IPS-18c (cell line): Measurements from ENCODE around the gene ZNF777.

Experiments used
- H3K4me3 ChIP-seq: 2 replicates; pipeline ENCODE4 v1.7.0; 2013; ENCODE audit warnings: low read depth, mild to moderate bottlenecking, low read length, moderate library complexity; ENCODE audit not compliant: insufficient read depth
- H3K9me3 ChIP-seq: one replicate; pipeline ENCODE4 v1.6.1; 2013; ENCODE audit warnings: mild to moderate bottlenecking, low read length, moderate library complexity; ENCODE audit not compliant: control insufficient read depth, insufficient read depth

The ZNF777 gene

DNA sequence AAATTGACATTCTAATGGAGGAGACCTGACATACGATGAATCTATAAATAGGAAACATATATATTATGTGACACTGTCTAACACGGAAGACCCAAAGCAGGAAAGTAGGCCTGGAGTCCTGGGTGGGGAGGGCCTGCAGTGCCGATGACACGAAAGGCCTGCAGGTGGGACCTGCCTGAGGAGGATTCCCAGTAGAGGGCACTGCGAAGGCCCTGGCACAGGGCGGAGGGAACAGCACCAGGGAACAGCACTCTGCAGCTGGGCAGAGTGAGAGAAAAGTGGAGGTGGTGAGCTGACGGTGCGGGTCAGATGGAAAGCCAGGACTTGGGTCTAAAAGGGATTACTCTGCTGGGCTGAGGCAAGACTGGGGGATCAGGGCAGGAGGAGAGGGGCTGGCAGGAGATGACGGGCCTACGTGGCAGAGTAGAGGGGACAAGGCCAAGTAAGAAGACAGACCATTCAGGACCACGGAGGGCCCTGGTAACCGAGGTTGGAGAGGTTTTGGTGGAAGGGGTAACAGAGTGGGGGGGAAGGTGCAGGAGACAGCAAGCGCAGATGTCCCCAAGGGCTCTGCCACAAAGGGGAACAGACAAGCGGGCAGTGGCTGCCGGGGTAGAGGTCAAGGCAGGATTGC is 28.6 kb upstream of the ZNF777 start:
- Histone ChIP-seq H3K4me3 (no peak overlapping the region), H3K9me3 (no peaks in the 10 kb centered on the region)

DNA sequence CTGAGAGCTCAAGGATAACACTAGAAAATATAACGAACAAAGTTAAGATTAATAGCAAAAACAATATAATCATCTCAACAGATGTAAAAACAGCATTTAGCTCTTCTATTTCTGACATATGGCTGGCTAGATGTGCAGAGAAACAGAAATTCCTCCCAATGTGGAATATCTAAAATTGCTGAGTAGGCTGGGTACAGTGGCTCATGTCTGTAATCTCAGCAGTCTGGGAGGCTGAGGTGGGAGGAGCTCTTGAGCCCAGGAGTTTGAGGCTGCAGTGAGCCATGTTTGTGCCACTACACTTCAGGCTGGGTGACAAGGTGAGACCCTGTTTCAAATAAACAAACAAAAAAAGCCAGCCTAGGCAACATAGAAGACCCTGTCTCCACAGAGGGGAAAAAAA is 18.7 kb upstream of the ZNF777 start:
- H3K9me3 ChIP-seq = peaks cover 7% of the 10 kb centered on the region

DNA sequence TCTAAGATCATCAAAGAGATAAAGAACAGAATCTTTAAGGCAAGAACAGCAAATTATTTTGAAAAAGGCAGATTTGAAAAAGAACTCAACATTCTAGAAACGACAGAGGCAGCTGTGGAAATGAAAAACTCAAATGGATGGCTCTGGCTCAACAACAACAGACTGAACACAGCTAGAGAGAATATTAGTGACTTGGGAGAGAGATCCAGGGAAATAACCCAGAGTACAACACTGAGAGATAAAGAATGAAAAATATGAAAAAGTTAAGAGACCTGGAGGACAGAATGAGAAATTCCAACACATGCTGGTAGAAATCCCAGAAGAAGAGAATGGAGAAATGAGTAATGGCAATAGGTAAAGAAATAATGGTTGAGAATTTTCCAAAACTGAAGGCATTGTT is 17.9 kb upstream of the ZNF777 start:
- Histone ChIP-seq H3K4me3 (no peak overlapping the region), H3K9me3 (peaks cover 7% of the 10 kb centered on the region)

More for the DNA sequence above, 18.7 kb upstream of the ZNF777 start:
- H3K4me3 ChIP-seq = no peak overlapping the region

DNA sequence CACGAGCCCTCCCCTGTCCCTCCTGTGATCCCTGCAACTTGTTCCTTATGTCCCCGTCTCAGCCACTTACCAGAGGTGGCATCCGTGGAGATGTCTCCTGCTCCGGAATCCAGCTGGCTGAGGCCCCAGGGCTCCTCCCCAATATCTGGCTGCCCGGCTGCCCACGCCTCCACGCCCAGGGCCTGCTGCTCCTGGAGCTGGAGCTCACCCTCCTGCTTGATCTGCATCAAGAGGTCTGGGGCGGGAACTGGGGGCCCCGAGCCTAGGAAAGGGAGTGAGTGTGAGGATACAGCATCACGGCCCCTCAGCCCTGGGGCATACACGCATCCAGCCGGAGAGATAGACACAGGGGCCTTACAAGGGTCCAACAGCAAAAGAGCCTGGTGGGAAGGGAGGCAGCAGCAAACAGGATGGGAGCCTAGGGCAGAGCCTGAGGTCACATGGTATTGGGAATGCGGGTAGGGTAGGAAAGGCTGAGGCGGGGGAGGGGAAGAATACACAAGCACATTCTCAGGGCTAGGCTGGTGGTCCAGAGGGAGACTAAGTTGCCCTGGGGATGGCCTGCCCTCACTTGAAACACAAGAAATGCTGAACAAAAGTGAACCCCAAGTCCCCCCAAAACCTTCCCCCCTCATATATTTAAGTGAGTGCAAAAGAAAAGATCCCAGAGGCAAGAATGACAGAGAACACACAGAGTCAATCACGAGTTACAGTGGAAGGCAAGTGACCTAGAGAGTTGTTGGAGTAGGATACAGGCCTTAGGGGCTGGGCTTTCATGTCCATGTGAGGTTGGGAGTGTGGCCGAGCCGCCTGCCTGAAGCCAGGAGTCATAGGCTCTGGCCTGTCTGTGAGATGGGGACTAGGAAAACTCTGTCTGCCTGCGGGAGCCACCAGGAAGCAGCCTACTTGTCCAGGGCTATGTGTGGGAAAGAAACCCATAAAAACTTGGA is 16.9 kb upstream of the ZNF777 start:
- H3K4me3 ChIP-seq = no peak overlapping the region

DNA sequence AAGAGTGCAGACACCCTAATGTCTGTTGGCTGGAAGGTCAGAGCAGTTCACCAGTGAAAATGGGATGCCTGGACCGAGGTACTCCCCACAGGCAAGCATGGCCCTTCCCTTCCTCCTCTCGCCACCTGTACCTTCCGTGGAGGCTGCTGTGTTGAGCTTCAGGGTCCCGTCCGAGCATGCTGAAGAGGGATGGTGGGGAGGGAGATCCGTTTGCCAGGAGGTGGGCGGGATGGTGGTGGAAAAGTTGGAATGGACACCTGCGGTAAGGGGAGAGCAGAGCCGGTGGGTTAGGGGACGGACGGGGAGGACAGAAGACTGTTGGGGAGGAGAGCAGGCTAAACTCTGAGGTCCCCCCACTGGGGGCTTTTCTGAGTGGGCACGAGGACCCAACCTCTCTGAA is 15.9 kb upstream of the ZNF777 start:
- H3K4me3 ChIP-seq = no peak overlapping the region
- peaks cover 7% of the 10 kb centered on the region for H3K9me3 ChIP-seq

More for the DNA sequence above, 16.9 kb upstream of the ZNF777 start:
- H3K9me3 ChIP-seq = peaks cover 7% of the 10 kb centered on the region

DNA sequence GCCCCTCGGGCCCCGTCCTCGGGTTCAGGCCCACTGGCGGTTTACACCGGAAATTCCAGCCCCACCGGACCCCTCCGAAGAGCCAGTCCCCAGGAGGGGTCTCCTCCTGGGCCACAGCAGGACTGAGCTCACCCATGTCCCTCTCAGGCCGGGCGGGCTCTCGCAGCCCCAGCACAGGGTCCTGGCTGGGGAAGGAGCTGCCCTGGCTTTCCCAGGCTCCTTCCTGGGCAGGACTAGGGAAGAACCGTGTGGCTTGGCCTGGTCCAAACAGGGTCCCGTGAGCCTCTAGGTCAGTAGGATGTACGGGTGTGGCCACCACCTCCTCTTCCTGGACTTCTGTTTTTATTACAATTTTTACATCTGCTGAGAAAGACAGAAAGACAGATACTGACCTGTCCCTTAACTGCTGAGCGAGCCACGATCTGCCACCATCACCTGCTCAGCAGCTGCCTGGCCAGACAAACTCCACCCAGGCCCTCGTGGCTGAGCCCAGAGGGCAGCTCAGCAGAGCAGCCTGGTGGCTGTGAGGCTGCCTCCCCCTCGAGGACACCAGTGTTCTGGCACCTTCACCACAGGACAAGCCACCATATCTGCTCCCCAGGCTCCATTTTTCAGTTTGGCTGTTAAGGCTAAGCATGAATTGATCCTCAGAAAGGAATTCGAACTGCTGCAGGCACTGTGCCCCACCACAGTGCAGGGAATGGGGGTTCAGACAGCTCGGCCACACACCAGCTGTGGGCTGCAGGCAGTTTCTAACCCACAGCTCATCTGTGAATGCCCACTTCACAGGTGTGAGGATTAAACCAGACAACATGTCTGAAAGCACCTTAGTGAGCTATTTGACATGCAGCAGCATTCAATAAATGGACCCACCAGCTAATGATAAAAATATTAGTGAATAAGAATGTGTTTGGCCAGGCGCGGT is 14.5 kb upstream of the ZNF777 start:
- Histone ChIP-seq H3K4me3 (no peak overlapping the region), H3K9me3 (peaks cover 9% of the 10 kb centered on the region)

DNA sequence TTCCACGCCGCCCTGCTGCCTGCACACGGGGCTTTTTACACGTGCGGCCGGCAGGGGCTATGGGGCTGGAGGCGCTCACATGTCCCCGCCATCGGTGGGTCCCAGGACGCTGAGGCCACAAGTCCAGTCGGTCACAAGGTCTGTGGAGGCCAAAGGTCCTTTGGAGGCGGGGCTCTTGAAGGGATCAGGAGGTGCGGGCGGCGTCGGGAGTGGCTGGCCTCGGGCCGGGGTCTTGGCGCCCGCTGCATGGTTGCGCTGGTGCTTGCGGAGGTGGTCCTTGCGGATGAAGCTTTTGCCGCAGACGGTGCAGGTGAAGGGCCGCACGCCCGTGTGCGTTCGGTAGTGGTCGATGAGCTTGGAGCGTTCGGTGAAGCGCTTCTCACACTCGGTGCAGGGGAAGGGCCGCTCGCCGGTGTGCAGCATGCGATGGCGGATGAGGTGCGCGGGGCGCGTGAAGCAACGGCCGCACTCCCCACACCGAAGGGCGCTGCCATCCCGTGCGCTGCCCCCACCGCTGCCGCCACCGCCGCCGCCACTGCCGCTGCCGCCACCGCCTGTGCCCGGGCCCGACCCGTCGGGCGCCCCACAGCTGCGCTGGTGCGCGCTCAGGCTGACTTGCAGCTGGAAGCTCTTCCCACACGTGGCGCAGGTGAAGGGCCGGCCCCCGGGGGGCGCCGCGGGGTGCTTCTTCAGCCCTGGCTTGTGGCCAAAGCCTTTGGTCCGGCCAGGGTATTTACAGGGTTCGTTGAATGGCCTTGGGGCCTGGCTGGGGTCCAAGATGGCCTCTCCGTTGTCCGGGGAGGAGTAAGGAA is 13.7 kb upstream of the ZNF777 start:
- Histone ChIP-seq H3K4me3 (no peak overlapping the region), H3K9me3 (peaks cover 6% of the 10 kb centered on the region)

DNA sequence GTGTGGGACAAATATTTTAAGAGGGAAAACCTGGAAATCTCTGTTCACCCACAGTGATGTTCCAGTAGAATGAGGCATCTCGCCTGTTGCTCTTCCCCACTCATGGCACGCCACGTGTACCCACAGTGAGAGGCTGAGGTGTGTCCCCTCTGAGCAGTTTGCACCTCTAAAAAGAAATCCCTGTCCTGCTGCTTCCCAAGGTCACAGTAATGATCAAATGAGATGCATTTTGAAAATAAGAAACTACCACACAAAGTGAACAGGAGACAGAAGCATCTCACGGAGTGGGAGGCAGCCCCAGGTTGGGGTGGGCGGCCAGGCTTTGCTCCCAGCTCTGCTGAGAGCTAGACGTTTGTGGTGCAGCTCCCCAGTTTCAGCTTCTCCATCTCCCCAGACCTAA is 12.4 kb upstream of the ZNF777 start:
- Histone ChIP-seq H3K4me3 (no peak overlapping the region), H3K9me3 (peaks cover 5% of the 10 kb centered on the region)

DNA sequence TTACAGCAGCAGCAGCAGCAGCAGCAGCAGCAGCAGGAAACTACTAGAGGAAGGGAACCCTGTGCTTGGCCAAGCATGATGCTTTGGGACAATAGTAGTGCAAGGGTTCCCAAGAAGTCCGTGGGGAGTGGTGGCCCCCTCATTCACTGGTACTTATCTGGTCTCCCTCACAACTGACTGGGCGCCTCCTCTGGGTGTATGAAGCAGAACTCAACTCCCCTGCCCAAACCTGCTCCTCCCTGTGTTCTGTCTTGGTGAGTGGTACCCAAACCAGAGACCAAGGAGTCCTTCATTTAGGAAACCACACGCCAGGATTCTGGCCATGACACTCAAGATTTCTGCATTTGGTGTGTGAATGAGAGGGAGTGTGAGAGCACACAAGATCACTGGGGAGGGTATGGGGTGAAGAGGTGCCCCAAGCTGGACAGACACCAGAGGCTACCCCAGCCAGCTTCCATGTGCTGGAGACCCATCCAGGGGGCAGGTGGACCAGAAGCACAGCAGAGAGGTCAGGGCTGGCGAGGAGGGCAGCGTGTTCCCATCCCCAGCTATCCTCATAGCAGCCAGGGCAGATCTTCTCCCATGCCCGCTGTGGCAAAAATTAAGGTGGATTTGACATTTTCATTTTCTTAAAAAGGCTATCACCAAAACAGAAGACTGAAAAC is 10.6 kb upstream of the ZNF777 start:
- H3K4me3 ChIP-seq = no peak overlapping the region
- peaks cover 8% of the 10 kb centered on the region for H3K9me3 ChIP-seq

DNA sequence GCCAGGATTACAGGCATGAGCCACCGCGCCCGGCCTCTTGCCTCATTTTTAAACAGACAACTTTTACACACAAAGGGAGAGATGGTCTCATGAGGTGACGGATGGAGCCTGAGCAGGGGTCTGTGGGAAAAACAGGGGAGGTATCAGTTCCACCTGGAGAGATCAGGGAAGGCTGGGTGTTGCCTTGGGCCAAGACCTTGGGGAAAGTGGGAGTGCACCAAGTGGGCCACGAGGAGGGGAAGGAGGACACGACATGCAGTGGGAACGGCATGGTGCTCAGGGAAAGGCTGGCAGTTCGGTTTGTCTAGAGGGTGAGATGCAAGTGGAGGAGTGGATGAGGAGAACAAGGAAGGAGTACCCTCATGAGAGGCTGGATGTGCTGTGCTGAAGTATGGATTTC is 8.9 kb upstream of the ZNF777 start:
- H3K9me3 ChIP-seq = peaks cover 5% of the 10 kb centered on the region
- H3K4me3 ChIP-seq = no peak overlapping the region

DNA sequence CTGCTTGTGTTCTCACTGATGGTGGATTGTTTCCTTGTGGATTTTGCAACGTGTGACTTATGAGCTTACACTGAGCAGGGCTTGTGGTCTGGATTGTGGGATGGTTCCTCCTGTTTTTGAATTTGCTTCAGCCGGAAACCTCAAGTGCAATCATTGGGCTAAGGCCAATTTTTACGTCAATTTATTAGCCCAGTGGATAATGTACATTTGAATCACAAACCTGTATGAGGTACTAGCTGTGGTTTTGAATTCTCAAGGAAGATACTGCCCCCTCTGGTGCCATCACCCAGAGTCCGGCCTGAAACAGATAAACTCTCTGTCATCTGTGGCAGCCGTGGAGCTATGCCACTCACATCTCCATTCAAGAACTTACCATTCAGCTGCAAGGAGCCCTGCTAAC is 7.3 kb upstream of the ZNF777 start:
- no peak overlapping the region for H3K4me3 ChIP-seq
- H3K9me3 ChIP-seq = peaks cover 5% of the 10 kb centered on the region

DNA sequence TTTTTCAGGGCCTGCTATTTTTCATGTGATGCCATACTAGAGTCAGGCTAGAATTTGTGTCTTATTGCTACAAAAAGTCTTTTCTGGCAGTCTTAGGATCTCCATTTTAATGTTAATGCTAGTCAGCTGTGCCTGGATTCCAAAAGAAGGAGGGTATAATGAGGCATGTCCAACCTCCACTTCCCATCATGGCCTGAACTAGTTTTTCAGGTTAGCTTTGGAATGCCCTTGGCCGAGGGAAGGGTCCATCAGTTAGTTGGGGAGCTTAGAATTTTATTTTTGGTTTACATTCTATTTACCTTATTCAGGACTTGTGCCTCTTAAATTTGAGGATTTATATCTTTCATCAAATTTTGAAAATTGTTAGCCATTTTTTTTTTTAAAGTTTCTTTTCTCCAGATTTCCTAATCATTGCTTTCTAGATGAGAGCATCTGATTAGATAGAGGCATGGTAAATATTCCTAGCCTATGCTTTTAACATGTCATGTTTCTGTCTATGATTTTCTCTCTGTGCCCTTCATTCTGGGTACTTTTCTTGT is 6.5 kb upstream of the ZNF777 start:
- peaks cover 5% of the 10 kb centered on the region for H3K9me3 ChIP-seq

DNA sequence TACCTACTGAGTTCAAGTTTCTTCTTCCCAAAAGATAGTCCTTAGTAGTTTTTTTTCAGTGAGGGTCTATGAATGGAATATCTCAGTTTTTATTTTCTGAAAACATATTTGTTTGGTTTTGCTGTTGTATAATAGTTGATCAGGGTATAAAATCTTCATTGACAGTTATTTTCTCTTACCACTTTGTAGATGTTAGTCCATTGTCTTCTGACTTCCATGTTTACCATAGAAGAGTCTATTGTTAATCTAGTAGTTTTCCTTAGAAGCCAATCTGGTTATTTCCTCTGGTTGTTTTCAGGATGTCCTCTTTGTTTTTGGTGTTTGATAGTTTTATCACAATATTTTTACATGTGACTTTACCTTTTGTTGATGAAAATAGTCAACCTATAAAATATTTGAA is 5.5 kb upstream of the ZNF777 start:
- peaks cover 4% of the 10 kb centered on the region for H3K9me3 ChIP-seq
- H3K4me3 ChIP-seq = no peak overlapping the region

More for the DNA sequence above, 6.5 kb upstream of the ZNF777 start:
- H3K4me3 ChIP-seq = no peak overlapping the region

DNA sequence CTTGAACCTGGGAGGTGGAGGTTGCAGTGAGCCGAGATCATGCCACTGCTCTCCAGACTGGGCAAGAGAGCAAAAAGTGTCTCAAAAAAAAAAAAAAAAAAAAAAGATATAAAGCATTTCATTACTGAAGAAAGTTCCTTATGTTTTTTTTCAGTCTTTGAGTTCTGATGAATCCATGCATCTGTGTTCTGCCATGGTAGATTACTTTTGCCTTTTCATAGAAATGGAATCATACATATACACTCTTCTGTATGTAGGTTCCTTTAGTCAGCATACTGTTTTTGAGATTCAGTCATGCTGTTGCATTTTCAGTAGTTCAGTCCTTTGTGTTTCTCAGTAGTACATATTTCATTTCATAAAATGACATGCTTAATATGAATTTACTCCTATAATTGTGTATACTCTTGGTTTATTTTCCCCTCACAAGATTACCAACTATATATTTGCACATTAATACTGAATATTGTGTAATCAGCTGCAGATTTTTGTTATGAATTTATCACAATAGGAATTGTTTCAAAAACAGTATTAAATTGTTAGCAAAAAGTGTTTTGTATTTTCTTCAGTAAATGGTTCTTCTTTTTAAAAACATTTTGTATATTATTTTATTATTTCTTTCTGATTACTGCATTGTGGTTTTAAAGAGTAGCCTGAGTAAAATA is 2.8 kb upstream of the ZNF777 start:
- Histone ChIP-seq H3K4me3 (no peak overlapping the region), H3K9me3 (peaks cover 3% of the 10 kb centered on the region)

DNA sequence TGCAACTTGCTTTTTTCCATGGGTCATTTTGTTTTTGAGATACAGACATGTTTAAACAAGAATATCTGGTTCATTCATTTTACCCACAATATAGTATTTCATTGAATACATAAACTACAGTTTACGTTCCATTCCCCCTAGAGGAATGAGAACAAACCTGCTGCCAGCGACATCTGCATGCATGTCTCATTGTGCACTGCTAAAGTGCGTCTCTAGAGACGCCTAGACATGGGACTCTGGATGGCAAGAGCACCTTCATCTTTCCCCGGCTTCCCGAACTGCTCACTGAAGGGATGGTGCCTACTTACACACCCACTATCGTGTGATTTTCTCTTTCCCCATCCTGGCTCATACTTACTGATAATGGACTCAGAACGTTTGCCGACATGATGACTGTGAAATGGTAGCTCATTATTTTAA is 1.2 kb upstream of the ZNF777 start:
- H3K4me3 ChIP-seq = no peak overlapping the region
- H3K9me3 ChIP-seq = peaks cover 3% of the 10 kb centered on the region
